ENCODE measurements around the gene JAZF1. TPM values are rescaled to one million over a fixed set of nuclear protein-coding genes. Genes with fewer than 3 reads are reported as not detected.
"Not testable (repeated sequence)": the region's sequence is repeated elsewhere in the genome, so short reads cannot be mapped to it uniquely, and the experiment has no call there.

Gene JAZF1
- total and polyA plus RNA-seq, 9 donors = 10.4 to 36.0 (median 19.9) TPM

DNA sequence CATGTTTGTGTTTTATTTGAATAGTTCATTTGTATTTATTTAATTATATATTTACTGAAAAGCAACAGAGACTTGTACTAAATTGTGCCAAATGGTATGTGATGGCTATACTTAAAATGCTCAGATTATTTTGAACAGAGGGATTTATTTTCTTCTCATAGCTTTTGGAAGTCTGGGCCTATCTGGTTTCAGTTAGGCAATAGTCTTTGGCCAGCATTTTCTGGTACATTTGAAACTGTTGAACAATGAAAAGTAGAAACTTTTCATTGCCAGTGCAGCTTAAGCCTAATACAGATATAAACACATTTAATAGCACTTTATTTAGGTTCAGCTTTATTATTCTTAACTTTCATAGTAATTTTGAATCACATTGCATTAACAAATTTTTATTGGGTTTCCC is 252.6 kb downstream of the JAZF1 start:
- H3K9me3 ChIP-seq = no peaks in the 10 kb centered on the region
- TF ChIP-seq EP300 (IDR thresholded peaks at IDR 0.05) = no peak
- TF ChIP-seq, protein P1, sequence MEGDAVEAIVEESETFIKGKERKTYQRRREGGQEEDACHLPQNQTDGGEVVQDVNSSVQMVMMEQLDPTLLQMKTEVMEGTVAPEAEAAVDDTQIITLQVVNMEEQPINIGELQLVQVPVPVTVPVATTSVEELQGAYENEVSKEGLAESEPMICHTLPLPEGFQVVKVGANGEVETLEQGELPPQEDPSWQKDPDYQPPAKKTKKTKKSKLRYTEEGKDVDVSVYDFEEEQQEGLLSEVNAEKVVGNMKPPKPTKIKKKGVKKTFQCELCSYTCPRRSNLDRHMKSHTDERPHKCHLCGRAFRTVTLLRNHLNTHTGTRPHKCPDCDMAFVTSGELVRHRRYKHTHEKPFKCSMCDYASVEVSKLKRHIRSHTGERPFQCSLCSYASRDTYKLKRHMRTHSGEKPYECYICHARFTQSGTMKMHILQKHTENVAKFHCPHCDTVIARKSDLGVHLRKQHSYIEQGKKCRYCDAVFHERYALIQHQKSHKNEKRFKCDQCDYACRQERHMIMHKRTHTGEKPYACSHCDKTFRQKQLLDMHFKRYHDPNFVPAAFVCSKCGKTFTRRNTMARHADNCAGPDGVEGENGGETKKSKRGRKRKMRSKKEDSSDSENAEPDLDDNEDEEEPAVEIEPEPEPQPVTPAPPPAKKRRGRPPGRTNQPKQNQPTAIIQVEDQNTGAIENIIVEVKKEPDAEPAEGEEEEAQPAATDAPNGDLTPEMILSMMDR (IDR thresholded peaks at IDR 0.05) = no peak
- no peak for TF ChIP-seq POLR2A (IDR thresholded peaks at IDR 0.05)
- no peak for DNase-seq
- H3K27me3 ChIP-seq = no peaks in the 10 kb centered on the region
- intact Hi-C loops (cut with DNase I) = loop anchor here in 2 of 4 donors (10.0 kb wide), 2 partner anchors 333 to 723 kb away; partner anchors contain the start of gene HOXA13 (in 2 of the 2)
- H3K36me3 ChIP-seq = no peaks in the 10 kb centered on the region
- H3K4me3 ChIP-seq = no peak overlapping the region
- no peak overlapping the region for H3K27ac ChIP-seq
- H3K4me1 ChIP-seq (ENCODE audit: insufficient read depth) = peaks cover 1% of the 10 kb centered on the region

DNA sequence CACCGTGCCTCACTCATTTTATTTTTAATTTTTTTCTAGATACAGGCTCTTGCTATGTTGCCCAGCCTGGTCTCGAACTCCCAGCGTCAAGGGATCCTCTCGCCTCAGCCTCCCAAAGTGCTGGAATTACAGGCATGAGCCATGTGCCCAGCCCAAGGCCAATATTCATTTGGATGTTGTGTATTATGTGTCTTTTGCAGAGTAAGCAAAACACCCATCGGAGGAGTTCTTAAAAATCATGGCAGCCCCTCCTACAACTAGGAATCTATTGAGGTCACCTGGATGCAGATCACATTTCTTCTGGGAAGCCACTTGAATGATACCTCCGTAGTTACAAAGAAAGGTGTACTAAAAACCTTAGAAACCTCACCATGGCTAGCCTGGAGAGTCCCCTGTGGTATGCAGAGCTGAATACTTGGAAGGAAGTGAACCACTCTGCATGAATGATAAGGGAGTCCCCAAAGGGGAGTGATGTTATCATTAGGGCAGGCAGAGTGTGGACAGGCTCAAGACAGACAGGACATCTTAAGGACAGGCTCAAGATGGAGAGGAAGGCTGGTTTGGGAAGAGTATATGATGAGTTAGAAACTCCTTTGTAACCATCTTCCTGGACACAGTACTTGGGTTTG is 254.9 kb downstream of the JAZF1 start:
- H3K9me3 ChIP-seq = no peaks in the 10 kb centered on the region
- no peak overlapping the region for H3K27ac ChIP-seq
- no peak overlapping the region for H3K4me3 ChIP-seq
- TF ChIP-seq EP300 (IDR thresholded peaks at IDR 0.05) (no peak), POLR2A (IDR thresholded peaks at IDR 0.05) (no peak)
- TF ChIP-seq, protein P1 (IDR thresholded peaks at IDR 0.05) = no peak
- intact Hi-C loops (cut with DNase I) = loop anchor here in 2 of 4 donors (10.0 kb wide), 2 partner anchors 331 to 721 kb away; partner anchors contain the start of gene HOXA13 (in 2 of the 2)
- H3K36me3 ChIP-seq = no peaks in the 10 kb centered on the region
- WGBS, 3 donors = 92 to 99% (median 95%) methylated on average over 6 of the region's 6 CpGs
- DNase-seq = no peak
- no peaks in the 10 kb centered on the region for H3K27me3 ChIP-seq
- peaks cover 1% of the 10 kb centered on the region for H3K4me1 ChIP-seq (ENCODE audit: insufficient read depth)

DNA sequence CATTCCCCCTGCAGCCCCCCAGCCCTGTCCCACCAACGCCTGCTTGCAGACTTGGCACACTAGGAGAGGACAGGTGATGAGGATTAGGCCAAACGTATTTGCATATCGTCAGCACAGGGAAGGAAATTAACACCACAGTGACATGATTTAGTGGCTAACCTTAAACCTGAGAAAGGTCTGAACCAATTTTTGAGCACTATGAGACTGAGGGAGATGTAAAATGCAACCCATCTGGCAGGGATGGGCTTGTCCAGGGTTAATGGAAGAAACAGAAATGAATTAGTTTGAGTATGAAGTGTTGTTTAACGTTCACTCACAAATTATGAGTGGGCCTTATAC is 257.0 kb downstream of the JAZF1 start:
- intact Hi-C loops (cut with DNase I) = loop anchor here in 2 of 4 donors (10.0 kb wide), 2 partner anchors 329 to 719 kb away; partner anchors contain the start of gene HOXA13 (in 2 of the 2)
- no peaks in the 10 kb centered on the region for H3K36me3 ChIP-seq
- no peaks in the 10 kb centered on the region for H3K9me3 ChIP-seq
- H3K27ac ChIP-seq = no peak overlapping the region
- WGBS, 3 donors = 72 to 78% (median 78%) methylated on average over 4 of the region's 4 CpGs
- no peaks in the 10 kb centered on the region for H3K27me3 ChIP-seq
- no peak for TF ChIP-seq POLR2A (IDR thresholded peaks at IDR 0.05)
- no peak for TF ChIP-seq EP300 (IDR thresholded peaks at IDR 0.05)
- TF ChIP-seq, protein P1 (IDR thresholded peaks at IDR 0.05) = no peak
- no peaks in the 10 kb centered on the region for H3K4me1 ChIP-seq (ENCODE audit: insufficient read depth)
- no peak for DNase-seq
- H3K4me3 ChIP-seq = no peak overlapping the region

DNA sequence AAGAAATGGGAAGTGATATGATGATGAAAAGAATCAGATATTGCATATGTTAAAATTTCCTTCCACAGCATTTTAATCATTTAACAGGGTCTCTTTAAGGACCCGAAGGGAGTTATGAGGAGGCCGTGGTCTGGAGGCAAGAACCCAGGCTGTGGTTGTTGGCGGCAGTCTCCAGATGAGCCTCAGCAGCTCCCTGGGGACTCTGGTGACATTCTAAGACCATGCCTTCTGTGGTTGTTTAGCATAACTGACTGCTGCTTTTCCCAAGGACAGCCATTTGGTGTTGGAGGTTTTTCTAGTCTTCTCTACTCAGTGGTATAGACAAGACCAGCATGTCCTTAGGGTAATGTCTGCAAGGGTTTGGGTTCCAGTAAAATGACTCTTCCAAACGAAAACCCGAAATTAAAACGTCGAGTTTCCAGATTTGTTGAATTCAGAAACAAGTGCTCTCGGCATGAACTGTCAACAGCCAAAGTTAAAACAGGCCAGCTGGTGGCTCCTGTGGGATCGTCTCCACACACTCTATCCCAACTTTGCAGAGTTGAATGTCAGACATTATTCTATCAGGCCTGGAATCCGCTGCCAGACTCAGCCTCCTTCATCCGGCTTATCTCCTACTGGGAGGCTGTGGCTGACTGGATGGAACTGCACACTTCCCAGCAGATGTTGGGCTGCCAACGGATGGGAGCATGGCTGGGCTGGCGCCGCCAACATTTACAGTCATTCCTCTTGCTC is 257.5 kb downstream of the JAZF1 start:
- H3K27ac ChIP-seq = no peak overlapping the region
- TF ChIP-seq POLR2A (IDR thresholded peaks at IDR 0.05) (no peak), EP300 (IDR thresholded peaks at IDR 0.05) (no peak)
- TF ChIP-seq, protein P1 (IDR thresholded peaks at IDR 0.05) = no peak
- no peaks in the 10 kb centered on the region for H3K27me3 ChIP-seq
- H3K4me1 ChIP-seq (ENCODE audit: insufficient read depth) = no peaks in the 10 kb centered on the region
- no peaks in the 10 kb centered on the region for H3K36me3 ChIP-seq
- no peak overlapping the region for H3K4me3 ChIP-seq
- no peaks in the 10 kb centered on the region for H3K9me3 ChIP-seq
- 52 to 59% (median 53%) methylated on average over 14 of the region's 14 CpGs for WGBS, 3 donors
- DNase-seq = no peak
- intact Hi-C loops (cut with DNase I) = loop anchor here in 2 of 4 donors (10.0 kb wide), 2 partner anchors 328 to 718 kb away; partner anchors contain the start of gene HOXA13 (in 2 of the 2)

DNA sequence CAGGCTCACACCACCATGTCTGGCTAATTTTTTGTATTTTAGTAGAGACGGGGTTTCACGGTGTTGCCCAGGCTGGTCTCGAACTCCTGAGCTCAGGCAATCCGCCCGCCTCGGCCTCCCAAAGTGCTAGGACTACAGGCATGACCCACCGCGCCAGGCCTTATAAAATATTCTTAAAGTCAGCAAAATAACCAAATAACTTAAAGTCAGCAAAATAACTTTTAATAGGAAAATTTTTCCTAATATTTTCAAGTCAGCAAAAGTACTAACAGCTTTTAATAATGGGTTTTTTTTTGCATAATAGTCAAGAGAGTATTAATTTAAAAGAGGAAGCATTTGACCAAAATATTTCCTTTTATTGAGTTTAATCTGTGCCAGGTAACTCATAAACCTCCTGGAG is 258.2 kb downstream of the JAZF1 start:
- H3K36me3 ChIP-seq; DNase-seq; H3K4me3 ChIP-seq; H3K9me3 ChIP-seq; H3K27me3 ChIP-seq; H3K27ac ChIP-seq; H3K4me1 ChIP-seq (ENCODE audit: insufficient read depth): not testable (repeated sequence)
- intact Hi-C loops (cut with DNase I) = loop anchor here in 2 of 4 donors (10.0 kb wide), 2 partner anchors 328 to 718 kb away; partner anchors contain the start of gene HOXA13 (in 2 of the 2)
- WGBS, 3 donors = 93 to 95% (median 95%) methylated on average over 8 of the region's 8 CpGs
